ENCODE data around the gene RPS16.
A peak's percentile ranks its signal among the peaks of the same experiment; 100 is the strongest.
"Not testable (repeated sequence)": the region's sequence is repeated elsewhere in the genome, so short reads cannot be mapped to it uniquely, and the experiment has no call there.

Gene RPS16

GRCh38 chr19:39435499-39436349, at the start of gene RPS16:
TSS of gene RPS16 (minus strand) at chr19:39435949. CDS start at chr19:39435895, 54 bp downstream.
- DNase-seq (ENCODE audit: low read depth) = peak; percentile 95

GRCh38 chr19:39483141-39483540, 47.4 kb upstream of the RPS16 start:
- no peak for DNase-seq (ENCODE audit: low read depth)

- no peak for DNase-seq (ENCODE audit: low read depth)
These were observed 45.9 kb upstream of the RPS16 start for GRCh38 chr19:39481676-39482075.

- DNase-seq (ENCODE audit: low read depth) = no peak
These were observed 45.4 kb upstream of the RPS16 start for GRCh38 chr19:39481229-39481545.

- peak; percentile 99 for DNase-seq (ENCODE audit: low read depth)
These were observed 44.8 kb upstream of the RPS16 start, which contains the start of gene TIMM50 for GRCh38 chr19:39480337-39481228. TSS of gene TIMM50 (plus strand) at chr19:39480838. CDS start at chr19:39480854, 16 bp downstream.

- DNase-seq (ENCODE audit: low read depth) = no peak
These were observed 44.2 kb upstream of the RPS16 start for GRCh38 chr19:39479916-39480315.

- not testable (repeated sequence) for DNase-seq (ENCODE audit: low read depth)
These were observed 43.6 kb upstream of the RPS16 start for GRCh38 chr19:39479319-39479801.

- no peak for DNase-seq (ENCODE audit: low read depth)
These were observed 40.0 kb upstream of the RPS16 start for GRCh38 chr19:39475748-39476147.

- no peak for DNase-seq (ENCODE audit: low read depth)
These were observed 38.4 kb upstream of the RPS16 start for GRCh38 chr19:39474139-39474620.

- no peak for DNase-seq (ENCODE audit: low read depth)
These were observed 37.8 kb upstream of the RPS16 start for GRCh38 chr19:39473443-39473960.

GRCh38 chr19:39472746-39473442, 37.1 kb upstream of the RPS16 start:
- no peak for DNase-seq (ENCODE audit: low read depth)

GRCh38 chr19:39471756-39472536, 36.2 kb upstream of the RPS16 start:
- no peak for DNase-seq (ENCODE audit: low read depth)

GRCh38 chr19:39470724-39471339, 35.1 kb upstream of the RPS16 start:
- DNase-seq (ENCODE audit: low read depth) = no peak

GRCh38 chr19:39469567-39469966, 33.8 kb upstream of the RPS16 start:
- DNase-seq (ENCODE audit: low read depth) = no peak

- no peak for DNase-seq (ENCODE audit: low read depth)
These were observed 33.3 kb upstream of the RPS16 start for GRCh38 chr19:39469036-39469435.

- DNase-seq (ENCODE audit: low read depth) = no peak
These were observed 32.2 kb upstream of the RPS16 start for GRCh38 chr19:39467941-39468340.

- no peak for DNase-seq (ENCODE audit: low read depth)
These were observed 30.4 kb upstream of the RPS16 start for GRCh38 chr19:39465956-39466747.

GRCh38 chr19:39463403-39463802, 27.7 kb upstream of the RPS16 start:
- DNase-seq (ENCODE audit: low read depth) = no peak

- DNase-seq (ENCODE audit: low read depth) = not testable (repeated sequence)
These were observed 15.5 kb upstream of the RPS16 start for GRCh38 chr19:39451257-39451656.

Data from CMK (cell line).